Fibroblast of pulmonary artery (primary cell): ENCODE measurements around the gene IRX6.

Experiments used
- DNase-seq: peaks from one replicate; pipeline ENCODE4 v3.0.0-alpha.2; 2010; ENCODE audit warnings: low read depth
- H3K4me3 ChIP-seq: replicated peaks from 2 replicates; pipeline ENCODE4 v1.5.1; 2011; ENCODE audit warnings: low read depth, mild to moderate bottlenecking, control low read depth, low read length, moderate library complexity
- CTCF ChIP-seq: IDR thresholded peaks from 2 replicates; pipeline ENCODE4 v1.5.1; 2011; ENCODE audit warnings: mild to moderate bottlenecking, control low read depth, low read length, inconsistent platforms; ENCODE audit errors: missing control alignments

Gene IRX6

DNA sequence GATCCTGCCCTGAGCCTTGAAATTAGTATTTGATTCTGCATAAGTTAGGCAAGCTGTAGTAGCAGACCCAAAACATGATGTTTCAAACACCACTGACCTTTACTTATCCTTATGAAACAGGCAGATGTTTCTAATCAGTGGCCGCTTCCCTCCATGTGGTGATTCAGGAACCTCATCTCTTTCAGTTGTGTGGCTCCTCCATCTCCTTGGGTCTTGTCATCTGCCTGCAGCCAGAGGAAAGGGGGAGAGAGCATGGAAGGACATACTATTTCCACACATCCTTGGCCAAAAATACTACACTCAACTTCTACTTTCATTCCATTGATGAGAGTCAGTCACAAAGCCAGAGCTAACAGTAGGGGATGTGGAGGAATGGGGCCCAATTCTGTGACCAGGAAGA, 41.6 kb upstream of the IRX6 start:
- TF ChIP-seq CTCF: no peak
- no peak for DNase-seq
- H3K4me3 ChIP-seq: no peak overlapping the region

DNA sequence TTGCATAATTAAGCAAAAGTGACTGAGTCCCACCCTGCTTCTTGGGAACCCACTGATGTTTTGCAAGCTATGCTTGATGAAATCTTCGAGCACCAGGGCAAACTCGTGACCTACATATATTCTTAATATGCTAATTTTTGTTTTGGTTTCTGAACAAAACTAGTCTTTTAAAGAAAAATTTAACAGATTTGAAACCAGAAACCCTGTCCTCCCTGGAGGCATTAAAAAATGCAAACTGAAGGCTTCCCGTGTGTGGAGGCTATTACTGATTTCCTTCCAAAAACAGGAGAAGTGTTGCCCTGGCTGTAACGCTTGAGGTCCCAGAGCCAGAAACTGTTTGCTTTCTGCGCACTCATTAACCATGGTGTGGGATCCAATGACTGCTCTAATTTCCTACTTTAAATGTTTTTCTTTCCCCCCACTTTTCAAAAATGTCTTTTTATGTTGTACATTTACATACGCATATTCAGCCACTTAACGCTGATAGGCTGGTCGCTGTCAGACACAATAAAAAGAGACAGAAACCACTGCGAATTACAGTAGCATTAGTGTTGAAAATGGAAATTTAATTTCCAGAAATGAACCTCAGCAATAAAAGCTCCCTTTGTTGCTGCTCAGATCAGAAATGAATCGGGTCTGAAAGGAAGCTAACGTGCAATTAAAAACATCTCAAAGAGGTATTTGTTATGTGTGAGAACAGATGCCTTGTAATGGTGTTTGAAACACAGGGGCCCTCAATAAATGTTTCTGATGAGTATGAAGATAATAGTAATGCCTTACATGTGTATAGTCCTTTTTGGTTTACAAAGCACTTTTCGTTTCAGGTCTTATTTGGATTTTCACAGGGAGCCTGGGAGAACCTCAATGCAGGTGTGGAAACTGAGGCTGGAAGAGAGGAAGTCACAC, 39.9 kb upstream of the IRX6 start:
- H3K4me3 ChIP-seq: no peak overlapping the region
- no peak for TF ChIP-seq CTCF
- DNase-seq: no peak

DNA sequence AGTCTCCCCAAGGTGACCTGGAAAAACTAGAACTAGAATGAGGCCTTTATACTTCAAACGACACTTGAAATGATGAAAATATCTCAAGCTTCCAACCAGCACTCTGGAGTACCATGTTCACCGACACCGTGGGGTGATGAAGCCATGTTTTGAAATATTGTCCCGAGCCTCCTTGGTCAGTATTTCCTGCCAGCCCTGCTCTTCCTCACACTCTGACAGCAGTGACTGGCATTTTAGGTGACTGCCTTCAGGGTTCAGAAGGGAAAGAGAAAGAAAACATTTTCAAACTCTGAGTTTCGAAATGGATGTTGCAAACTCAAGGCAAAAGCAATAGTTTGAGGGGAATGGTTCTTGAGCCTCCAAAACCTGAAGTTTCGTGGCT, 39.3 kb upstream of the IRX6 start:
- TF ChIP-seq CTCF: no peak
- no peak for DNase-seq
- no peak overlapping the region for H3K4me3 ChIP-seq

DNA sequence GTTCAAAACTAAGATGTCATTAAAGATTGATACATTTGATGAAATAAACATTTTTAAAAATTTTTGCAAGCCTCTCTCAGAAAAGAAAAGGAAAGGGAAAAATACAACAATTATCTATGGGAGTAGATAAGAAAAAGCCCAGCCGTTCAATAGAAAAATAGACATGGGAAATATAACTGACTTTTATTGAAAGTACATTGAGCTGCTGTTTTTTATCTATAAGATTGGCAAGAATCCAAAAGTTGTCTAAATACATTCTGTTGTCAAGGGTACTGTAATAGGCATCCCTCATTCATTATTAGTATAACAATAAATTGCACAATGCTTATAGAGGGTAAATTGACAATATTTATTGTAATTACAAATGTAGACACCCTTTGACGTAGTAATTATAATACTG, 38.4 kb upstream of the IRX6 start:
- no peak for DNase-seq
- no peak for TF ChIP-seq CTCF
- no peak overlapping the region for H3K4me3 ChIP-seq

DNA sequence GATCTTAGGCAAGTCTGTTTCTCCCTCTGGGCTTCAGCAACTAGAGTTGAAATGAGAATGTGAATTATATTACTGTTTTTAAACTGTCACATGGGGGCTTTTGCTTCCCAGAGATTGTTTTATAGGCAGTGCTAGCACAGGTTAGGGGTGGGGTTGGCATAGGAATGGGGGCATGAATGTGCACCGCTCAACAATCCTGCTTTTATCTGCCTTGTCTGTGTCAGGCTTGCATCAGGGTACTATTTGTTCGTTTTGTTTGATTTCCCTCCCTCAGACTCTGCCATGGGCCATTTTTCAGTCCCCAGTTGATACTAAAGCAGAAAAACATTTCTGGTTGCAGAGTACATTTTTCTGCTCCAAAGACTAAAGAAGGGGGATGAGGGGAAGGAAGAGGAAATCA, 34.6 kb upstream of the IRX6 start:
- H3K4me3 ChIP-seq: no peak overlapping the region
- no peak for DNase-seq
- TF ChIP-seq CTCF: no peak

GRCh38 chr16:55291847-55292246, 32.2 kb upstream of the IRX6 start:
- TF ChIP-seq CTCF: no peak
- H3K4me3 ChIP-seq: no peak overlapping the region
- no peak for DNase-seq

DNA sequence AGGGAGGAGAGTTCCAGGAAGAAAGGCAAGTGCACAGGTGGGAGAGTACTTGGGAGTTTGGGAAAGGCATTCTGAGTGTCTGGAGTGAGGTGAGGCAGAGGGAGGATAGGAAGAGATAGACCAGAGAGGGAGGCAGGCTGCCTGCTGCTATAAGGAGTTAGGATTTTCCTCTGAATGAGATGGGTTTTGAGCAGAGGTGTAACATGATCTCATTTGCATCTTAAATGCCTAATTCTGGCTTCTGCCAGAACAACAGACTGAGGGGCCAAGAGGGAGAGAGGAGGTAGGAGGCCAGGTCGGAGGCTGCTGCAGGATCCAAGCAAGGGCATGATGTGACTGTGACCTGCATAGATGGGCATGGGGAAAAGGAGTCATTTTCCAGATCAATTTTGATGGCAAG, 31.5 kb upstream of the IRX6 start:
- TF ChIP-seq CTCF: no peak
- H3K4me3 ChIP-seq: no peak overlapping the region
- DNase-seq: no peak
